ENCODE data around the gene SLC8A3. TPM values are rescaled to one million over a fixed set of nuclear protein-coding genes. Genes with fewer than 3 reads are reported as not detected.

The SLC8A3 gene
- polyA plus RNA-seq, 1 of the 3 experiments (the other 2 are of a cell fraction), result 0.26 TPM

GRCh38 chr14:70168406-70168805, 20.3 kb downstream of the SLC8A3 start:
- no peak overlapping the region for H3K4me2 ChIP-seq
- no peak overlapping the region for H3K9ac ChIP-seq
- WGBS (ENCODE audit: low lambda C conversion rate), result 40% methylated on average over 4 of the region's 4 CpGs
- H3K27me3 ChIP-seq (ENCODE audit: insufficient read depth), result no peaks in the 10 kb centered on the region
- H3F3A ChIP-seq (replicated peaks; ENCODE audit: insufficient read depth), result no peaks in the 10 kb centered on the region
- H4K20me1 ChIP-seq (ENCODE audit: insufficient read depth), result no peaks in the 10 kb centered on the region
- no peaks in the 10 kb centered on the region for H3K9me2 ChIP-seq
- peaks cover 0 to 11% of the 10 kb centered on the region in 2 experiments; a peak in 2 of 4 replicates for H3K4me1 ChIP-seq (ENCODE audit: control insufficient read depth in 1 of 2, insufficient read depth in 2 of 2, low read depth in 1 of 2, low read length in 1 of 2)
- TF ChIP-seq MEF2A (IDR thresholded peaks at IDR 0.05; ENCODE audit: borderline replicate concordance, low read depth) (no peak), NFIC (IDR thresholded peaks at IDR 0.05; ENCODE audit: borderline replicate concordance) (no peak), FOSL2 (IDR thresholded peaks at IDR 0.05; ENCODE audit: borderline replicate concordance, low read depth) (no peak), MAX (IDR thresholded peaks at IDR 0.05; ENCODE audit: low read depth) (no peak), SIN3A (IDR thresholded peaks at IDR 0.05; ENCODE audit: borderline replicate concordance, low read depth, low read length) (no peak), EP300 (IDR thresholded peaks at IDR 0.05; ENCODE audit: borderline replicate concordance in 1 of 2, low read depth in 1 of 2, low read length in 1 of 2) (no peak), TAF1 (IDR thresholded peaks at IDR 0.05; ENCODE audit: borderline replicate concordance, low read depth, low read length) (no peak), RXRA (IDR thresholded peaks at IDR 0.05; ENCODE audit: borderline replicate concordance, low read depth) (no peak), TEAD4 (IDR thresholded peaks at IDR 0.05; ENCODE audit: borderline replicate concordance, insufficient read depth) (no peak)
- ChIA-PET CTCF (no interaction called here), POLR2A (no interaction called here)
- H3K27ac ChIP-seq (ENCODE audit: low read depth in 2 of 2, low read length in 1 of 2), result no peak overlapping the region
- no peak overlapping the region for H3K4me3 ChIP-seq (ENCODE audit: low read depth in 2 of 2, low read length in 1 of 2)
- no peak for DNase-seq
- H2AFZ ChIP-seq (ENCODE audit: low read depth), result no peak overlapping the region
- no peaks in the 10 kb centered on the region for H3K79me2 ChIP-seq (ENCODE audit: insufficient read depth)
- H3K36me3 ChIP-seq (replicated peaks in 1 of 2; ENCODE audit: control insufficient read depth in 1 of 2, insufficient read depth in 2 of 2, low read length in 1 of 2), result peaks cover 0 to 5% of the 10 kb centered on the region in 2 experiments
- no peaks in the 10 kb centered on the region for H3K9me3 ChIP-seq

GRCh38 chr14:70166530-70167203, 22.1 kb downstream of the SLC8A3 start:
- ChIA-PET POLR2A (no interaction called here), CTCF (interaction anchor here (1.0 kb wide), 1 partner anchor 79 kb away, joined by 3 read pairs; no protein-coding TSS in a partner anchor)
- no peak for DNase-seq

More at GRCh38 chr14:70166530-70167203, 22.1 kb downstream of the SLC8A3 start:
- Histone ChIP-seq H3K9ac (no peak overlapping the region), H3F3A (replicated peaks; ENCODE audit: insufficient read depth) (no peaks in the 10 kb centered on the region), H3K27me3 (ENCODE audit: insufficient read depth) (no peaks in the 10 kb centered on the region), H3K79me2 (ENCODE audit: insufficient read depth) (no peaks in the 10 kb centered on the region), H3K36me3 (replicated peaks in 1 of 2; ENCODE audit: control insufficient read depth in 1 of 2, insufficient read depth in 2 of 2, low read length in 1 of 2) (peaks cover 0 to 5% of the 10 kb centered on the region in 2 experiments), H2AFZ (ENCODE audit: low read depth) (no peak overlapping the region), H3K4me2 (no peak overlapping the region), H3K9me3 (no peaks in the 10 kb centered on the region), H3K4me3 (ENCODE audit: low read depth in 2 of 2, low read length in 1 of 2) (no peak overlapping the region), H4K20me1 (ENCODE audit: insufficient read depth) (no peaks in the 10 kb centered on the region), H3K4me1 (ENCODE audit: control insufficient read depth in 1 of 2, insufficient read depth in 2 of 2, low read depth in 1 of 2, low read length in 1 of 2) (peaks cover 0 to 9% of the 10 kb centered on the region in 2 experiments; a peak in 2 of 4 replicates), H3K9me2 (no peaks in the 10 kb centered on the region), H3K27ac (ENCODE audit: low read depth in 2 of 2, low read length in 1 of 2) (no peak overlapping the region)
- WGBS (ENCODE audit: low lambda C conversion rate), result 45% methylated on average over 9 of the region's 9 CpGs
- TF ChIP-seq USF1 (IDR thresholded peaks at IDR 0.05; ENCODE audit: borderline replicate concordance, low read depth) (no peak), RCOR1 (IDR thresholded peaks at IDR 0.05; ENCODE audit: low read length) (no peak), USF2 (IDR thresholded peaks at IDR 0.05; ENCODE audit: borderline replicate concordance, low read depth, low read length) (no peak), RAD21 (IDR thresholded peaks at IDR 0.05; ENCODE audit: low read length) (no peak), EZH2phosphoT487 (IDR thresholded peaks at IDR 0.05; ENCODE audit: borderline replicate concordance, low read depth) (no peak), YY1 (IDR thresholded peaks at IDR 0.05; ENCODE audit: low read depth) (no peak)

Measured in SK-N-SH (cell line).